Stimulated activated CD8-positive, alpha-beta memory T cell treated with anti-CD3 and anti-CD28 coated beads, Interleukin-12 subunit alpha, Interleukin-12 subunit beta, amount 100 ng/mL, for 4 hours (primary cell): Measurements from ENCODE around the gene DIPK1B.

Source experiments
- DNase-seq: peaks from one replicate; pipeline ENCODE4 v3.0.0-alpha.2; 2020; ENCODE audit warnings: low read depth

DIPK1B gene

GRCh38 chr9:136769710-136770191 lies 57.4 kb downstream of the DIPK1B start:
- no peak for DNase-seq

- DNase-seq = no peak
Observed at GRCh38 chr9:136771907-136772415, 59.6 kb downstream of the DIPK1B start.

GRCh38 chr9:136773386-136774044 lies 61.1 kb downstream of the DIPK1B start:
- no peak for DNase-seq
